WERI-Rb-1 (cell line): ENCODE results near the gene TMEM62.
A peak's percentile ranks its signal among the peaks of the same experiment; 100 is the strongest.
"Not testable (repeated sequence)": the region's sequence is repeated elsewhere in the genome, so short reads cannot be mapped to it uniquely, and the experiment has no call there.

Source experiments
- DNase-seq: peaks from one replicate; pipeline ENCODE4 v3.0.0-alpha.2; 2020
- H3K27ac ChIP-seq: fragments of 250-450 bp; sonication (Bioruptor Pico); 2 replicates; pipeline ENCODE4 v1.5.1; 2020; ENCODE audit warnings: mild to moderate bottlenecking, moderate library complexity
- H3K27me3 ChIP-seq: fragments of 250-450 bp; sonication (Bioruptor Pico); 2 replicates; pipeline ENCODE4 v1.5.1; 2021; ENCODE audit warnings: mild to moderate bottlenecking, low read depth, moderate library complexity; ENCODE audit not compliant: insufficient read depth, severe bottlenecking
- H3K36me3 ChIP-seq: fragments of 250-450 bp; sonication (Bioruptor Pico); 2 replicates; pipeline ENCODE4 v1.5.1; 2020; ENCODE audit warnings: mild to moderate bottlenecking, moderate library complexity
- H3K4me3 ChIP-seq: 2 replicates; pipeline ENCODE4 v1.5.1; 2011; ENCODE audit warnings: low read depth, mild to moderate bottlenecking, control low read depth, low read length
- H3K9me3 ChIP-seq: fragments of 250-450 bp; sonication (Bioruptor Pico); 2 replicates; pipeline ENCODE4 v1.5.1; 2021; ENCODE audit warnings: mild to moderate bottlenecking, moderate library complexity; ENCODE audit not compliant: severe bottlenecking
- CTCF ChIP-seq: IDR thresholded peaks from 2 replicates; pipeline ENCODE4 v1.5.1; 2011; ENCODE audit warnings: low read depth, mild to moderate bottlenecking, control low read depth, inconsistent platforms, low read length

The TMEM62 gene

GRCh38 chr15:43220991-43221403, 87.6 kb downstream of the TMEM62 start, which contains the start of gene EPB42:
EPB42 (minus strand) TSS chr15:43221018; CDS start chr15:43220825, 193 bp downstream.
- no peaks in the 10 kb centered on the region for H3K36me3 ChIP-seq
- TF ChIP-seq CTCF = no peak
- no peaks in the 10 kb centered on the region for H3K9me3 ChIP-seq
- no peak within 1 kb of the TSS for H3K4me3 ChIP-seq
- no peaks in the 10 kb centered on the region for H3K27me3 ChIP-seq
- no peak within 1 kb of the TSS for H3K27ac ChIP-seq
- no peak for DNase-seq

DNA sequence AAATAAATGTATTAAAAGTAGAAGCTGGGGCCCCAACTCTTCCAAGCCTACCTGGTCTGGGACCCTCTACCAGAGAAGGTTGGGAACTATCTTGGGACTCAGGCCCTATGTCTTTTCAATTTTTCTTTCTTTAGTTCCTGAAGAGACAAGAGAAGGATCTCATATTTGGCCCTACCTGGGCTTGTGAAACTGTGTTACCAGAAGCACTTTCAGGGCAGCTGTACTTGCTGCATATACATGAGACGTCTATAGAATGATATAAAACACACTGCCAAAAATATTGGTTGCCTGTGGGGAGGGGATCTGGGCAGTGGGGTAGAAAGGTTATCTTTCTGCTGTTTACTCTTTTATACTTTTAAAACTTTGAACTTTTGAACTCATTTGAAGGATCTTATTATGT, 88.0 kb downstream of the TMEM62 start:
- no peak for DNase-seq
- H3K9me3 ChIP-seq = no peaks in the 10 kb centered on the region
- no peaks in the 10 kb centered on the region for H3K27me3 ChIP-seq
- no peak overlapping the region for H3K4me3 ChIP-seq
- no peak for TF ChIP-seq CTCF
- H3K27ac ChIP-seq = no peak overlapping the region
- H3K36me3 ChIP-seq = no peaks in the 10 kb centered on the region

GRCh38 chr15:43225201-43225949, 92.0 kb downstream of the TMEM62 start:
- TF ChIP-seq CTCF = peak; percentile 75
- no peaks in the 10 kb centered on the region for H3K9me3 ChIP-seq
- DNase-seq = peak; percentile 50
- H3K27ac ChIP-seq = no peak overlapping the region
- no peak overlapping the region for H3K4me3 ChIP-seq
- no peaks in the 10 kb centered on the region for H3K36me3 ChIP-seq
- H3K27me3 ChIP-seq = no peaks in the 10 kb centered on the region

GRCh38 chr15:43225950-43226255, 92.5 kb downstream of the TMEM62 start:
- not testable (repeated sequence) for H3K4me3 ChIP-seq, H3K27ac ChIP-seq, H3K27me3 ChIP-seq, H3K9me3 ChIP-seq, H3K36me3 ChIP-seq, DNase-seq

GRCh38 chr15:43226436-43227305, 93.3 kb downstream of the TMEM62 start:
- H3K27me3 ChIP-seq = no peaks in the 10 kb centered on the region
- H3K4me3 ChIP-seq = no peak overlapping the region
- H3K9me3 ChIP-seq = no peaks in the 10 kb centered on the region
- TF ChIP-seq CTCF = no peak
- H3K27ac ChIP-seq = no peak overlapping the region
- H3K36me3 ChIP-seq = no peaks in the 10 kb centered on the region
- DNase-seq = no peak

DNA sequence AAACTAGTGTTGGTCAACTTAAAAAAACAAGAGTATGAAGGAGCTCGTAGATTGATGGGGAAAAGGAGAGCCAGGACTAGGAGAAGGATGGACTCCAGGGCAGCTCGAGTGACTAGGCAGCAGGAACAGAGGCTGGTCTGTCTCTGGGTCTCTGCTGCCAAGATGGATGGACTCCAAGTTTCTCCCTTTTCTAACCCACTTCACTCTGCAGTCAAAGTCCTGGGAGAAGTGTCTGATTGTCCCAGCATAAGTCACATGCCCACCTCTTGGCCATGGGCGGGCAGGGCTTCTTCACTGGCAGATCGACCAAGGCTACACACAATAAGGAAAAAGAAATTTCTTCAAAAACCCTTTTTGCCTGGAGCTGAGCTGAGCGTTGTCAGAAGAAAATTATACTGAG, 96.6 kb downstream of the TMEM62 start:
- no peak overlapping the region for H3K27ac ChIP-seq
- H3K9me3 ChIP-seq = no peaks in the 10 kb centered on the region
- no peak overlapping the region for H3K4me3 ChIP-seq
- H3K27me3 ChIP-seq = no peaks in the 10 kb centered on the region
- H3K36me3 ChIP-seq = no peaks in the 10 kb centered on the region
- TF ChIP-seq CTCF = no peak
- no peak for DNase-seq
